ENCODE data around the gene TBC1D10B.
"Not testable (repeated sequence)": the region's sequence is repeated elsewhere in the genome, so short reads cannot be mapped to it uniquely, and the experiment has no call there.

TBC1D10B gene

GRCh38 chr16:30407804-30408534 is 37.7 kb upstream of the TBC1D10B start:
- 15% methylated on average over 14 of the region's 19 CpGs for WGBS

GRCh38 chr16:30407102-30407803 is 37.0 kb upstream of the TBC1D10B start, which contains the start of gene ZNF771:
TSS of gene ZNF771 (plus strand) at chr16:30407606. CDS start at chr16:30408054, 448 bp downstream.
- Histone ChIP-seq H3K4me1 (ENCODE audit: insufficient read depth, low read length) (0 out of 2 replicates have a peak, but pooled peaks cover 5% of the 10 kb centered on the region), H3K27ac (ENCODE audit: low read depth, low read length) (peak within 1 kb of the TSS; percentile 94), H3K9me3 (ENCODE audit: insufficient read depth, low read depth, low read length) (no peaks in the 10 kb centered on the region), H3K9ac (ENCODE audit: low read depth, low read length) (peak within 1 kb of the TSS; percentile 93), H3K36me3 (ENCODE audit: insufficient read depth, low read length) (peaks cover 19% of the 10 kb centered on the region), H3K4me3 (ENCODE audit: low read length) (peak within 1 kb of the TSS; percentile 91), H3K27me3 (ENCODE audit: insufficient read depth, low read length) (no peaks in the 10 kb centered on the region)
- 1% methylated on average over 65 of the region's 65 CpGs for WGBS

More at GRCh38 chr16:30407804-30408534, 37.7 kb upstream of the TBC1D10B start:
- Histone ChIP-seq H3K36me3 (ENCODE audit: insufficient read depth, low read length) (peaks cover 26% of the 10 kb centered on the region), H3K4me1 (ENCODE audit: insufficient read depth, low read length) (0 out of 2 replicates have a peak, but pooled peaks cover 5% of the 10 kb centered on the region), H3K9ac (ENCODE audit: low read depth, low read length) (peak overlapping the region; percentile 93), H3K4me3 (ENCODE audit: low read length) (peak overlapping the region; percentile 91), H3K9me3 (ENCODE audit: insufficient read depth, low read depth, low read length) (no peaks in the 10 kb centered on the region), H3K27me3 (ENCODE audit: insufficient read depth, low read length) (no peaks in the 10 kb centered on the region), H3K27ac (ENCODE audit: low read depth, low read length) (peak overlapping the region; percentile 94)

GRCh38 chr16:30406795-30407101 is 36.5 kb upstream of the TBC1D10B start:
- 0 out of 2 replicates have a peak, but pooled peaks cover 5% of the 10 kb centered on the region for H3K4me1 ChIP-seq (ENCODE audit: insufficient read depth, low read length)
- peak overlapping the region; percentile 91 for H3K4me3 ChIP-seq (ENCODE audit: low read length)
- H3K9me3 ChIP-seq (ENCODE audit: insufficient read depth, low read depth, low read length), result no peaks in the 10 kb centered on the region
- peak overlapping the region; percentile 94 for H3K27ac ChIP-seq (ENCODE audit: low read depth, low read length)
- H3K27me3 ChIP-seq (ENCODE audit: insufficient read depth, low read length), result no peaks in the 10 kb centered on the region
- H3K9ac ChIP-seq (ENCODE audit: low read depth, low read length), result peak overlapping the region; percentile 93
- WGBS, result 41% methylated on average over 14 of the region's 14 CpGs
- H3K36me3 ChIP-seq (ENCODE audit: insufficient read depth, low read length), result peaks cover 14% of the 10 kb centered on the region

GRCh38 chr16:30401768-30402425 is 31.6 kb upstream of the TBC1D10B start:
- peaks cover 25% of the 10 kb centered on the region for H3K36me3 ChIP-seq (ENCODE audit: insufficient read depth, low read length)
- H3K9me3 ChIP-seq (ENCODE audit: insufficient read depth, low read depth, low read length), result no peaks in the 10 kb centered on the region
- H3K4me3 ChIP-seq (ENCODE audit: low read length), result no peak overlapping the region
- no peak overlapping the region for H3K9ac ChIP-seq (ENCODE audit: low read depth, low read length)
- H3K27ac ChIP-seq (ENCODE audit: low read depth, low read length), result no peak overlapping the region
- 89% methylated on average over 8 of the region's 8 CpGs for WGBS
- H3K27me3 ChIP-seq (ENCODE audit: insufficient read depth, low read length), result no peaks in the 10 kb centered on the region
- peaks cover 12% of the 10 kb centered on the region; the same call in 1 of the 2 replicates for H3K4me1 ChIP-seq (ENCODE audit: insufficient read depth, low read length)

- peaks cover 17% of the 10 kb centered on the region; the same call in 1 of the 2 replicates for H3K4me1 ChIP-seq (ENCODE audit: insufficient read depth, low read length)
- H3K9me3 ChIP-seq (ENCODE audit: insufficient read depth, low read depth, low read length), result no peaks in the 10 kb centered on the region
- H3K36me3 ChIP-seq (ENCODE audit: insufficient read depth, low read length), result peaks cover 29% of the 10 kb centered on the region
- no peaks in the 10 kb centered on the region for H3K27me3 ChIP-seq (ENCODE audit: insufficient read depth, low read length)
- WGBS, result 23% methylated on average over 12 of the region's 12 CpGs
- peak overlapping the region; percentile 91 for H3K9ac ChIP-seq (ENCODE audit: low read depth, low read length)
- H3K27ac ChIP-seq (ENCODE audit: low read depth, low read length), result peak overlapping the region; percentile 99
- H3K4me3 ChIP-seq (ENCODE audit: low read length), result peak overlapping the region; percentile 56
These were observed 29.3 kb upstream of the TBC1D10B start for GRCh38 chr16:30399435-30400186.

GRCh38 chr16:30398661-30399434 is 28.6 kb upstream of the TBC1D10B start:
- no peaks in the 10 kb centered on the region for H3K9me3 ChIP-seq (ENCODE audit: insufficient read depth, low read depth, low read length)
- H3K27ac ChIP-seq (ENCODE audit: low read depth, low read length), result peak overlapping the region; percentile 99
- H3K4me1 ChIP-seq (ENCODE audit: insufficient read depth, low read length), result peaks cover 22% of the 10 kb centered on the region; the same call in 1 of the 2 replicates
- WGBS, result 82% methylated on average over 23 of the region's 23 CpGs
- H3K4me3 ChIP-seq (ENCODE audit: low read length), result 0 out of 2 replicates have a peak overlapping the region, but pooled peaks have one; percentile 56
- peaks cover 29% of the 10 kb centered on the region for H3K36me3 ChIP-seq (ENCODE audit: insufficient read depth, low read length)
- H3K9ac ChIP-seq (ENCODE audit: low read depth, low read length), result peak overlapping the region; percentile 91; the same call in 1 of the 2 replicates
- H3K27me3 ChIP-seq (ENCODE audit: insufficient read depth, low read length), result no peaks in the 10 kb centered on the region

GRCh38 chr16:30397776-30398660 is 27.7 kb upstream of the TBC1D10B start:
- no peaks in the 10 kb centered on the region for H3K9me3 ChIP-seq (ENCODE audit: insufficient read depth, low read depth, low read length)
- WGBS, result 95% methylated on average over 42 of the region's 42 CpGs
- H3K27ac ChIP-seq (ENCODE audit: low read depth, low read length), result no peak overlapping the region; the same call in 1 of the 2 replicates
- H3K27me3 ChIP-seq (ENCODE audit: insufficient read depth, low read length), result no peaks in the 10 kb centered on the region
- H3K36me3 ChIP-seq (ENCODE audit: insufficient read depth, low read length), result peaks cover 29% of the 10 kb centered on the region
- no peak overlapping the region; the same call in 1 of the 2 replicates for H3K9ac ChIP-seq (ENCODE audit: low read depth, low read length)
- H3K4me3 ChIP-seq (ENCODE audit: low read length), result no peak overlapping the region
- peaks cover 23% of the 10 kb centered on the region; the same call in 1 of the 2 replicates for H3K4me1 ChIP-seq (ENCODE audit: insufficient read depth, low read length)

- 93% methylated on average over 4 of the region's 4 CpGs for WGBS
- Histone ChIP-seq H3K4me3 (ENCODE audit: low read length) (peak overlapping the region; percentile 94; the same call in 1 of the 2 replicates), H3K27ac (ENCODE audit: low read depth, low read length) (no peak overlapping the region; the same call in 1 of the 2 replicates), H3K9ac (ENCODE audit: low read depth, low read length) (no peak overlapping the region), H3K9me3 (ENCODE audit: insufficient read depth, low read depth, low read length) (no peaks in the 10 kb centered on the region), H3K27me3 (ENCODE audit: insufficient read depth, low read length) (no peaks in the 10 kb centered on the region), H3K36me3 (ENCODE audit: insufficient read depth, low read length) (peaks cover 29% of the 10 kb centered on the region), H3K4me1 (ENCODE audit: insufficient read depth, low read length) (peaks cover 23% of the 10 kb centered on the region; the same call in 1 of the 2 replicates)
These were observed 26.8 kb upstream of the TBC1D10B start for GRCh38 chr16:30397056-30397455.

GRCh38 chr16:30396627-30397026 is 26.3 kb upstream of the TBC1D10B start:
- not testable (repeated sequence) for H3K9me3 ChIP-seq (ENCODE audit: insufficient read depth, low read depth, low read length); H3K27ac ChIP-seq (ENCODE audit: low read depth, low read length); H3K27me3 ChIP-seq (ENCODE audit: insufficient read depth, low read length); H3K9ac ChIP-seq (ENCODE audit: low read depth, low read length)
- WGBS, result 93% methylated on average over 4 of the region's 4 CpGs
- peaks cover 29% of the 10 kb centered on the region for H3K36me3 ChIP-seq (ENCODE audit: insufficient read depth, low read length)
- H3K4me1 ChIP-seq (ENCODE audit: insufficient read depth, low read length), result peaks cover 23% of the 10 kb centered on the region; the same call in 1 of the 2 replicates
- H3K4me3 ChIP-seq (ENCODE audit: low read length), result peak overlapping the region; percentile 94
